Bone marrow (tissue), 2 donors: ENCODE data around the gene ASTN2.

ENCODE experiments used
- DNase-seq, 2 donors: peaks; one replicate each; lab custom pipeline; 2025; lab: John Stamatoyannopoulos, UW

Gene ASTN2

GRCh38 chr9:116387934-116388698 lies 1026.7 kb downstream of the ASTN2 start:
- DNase-seq, result no peak

GRCh38 chr9:116383936-116384335 lies 1030.9 kb downstream of the ASTN2 start:
- DNase-seq, result no peak

- DNase-seq, result no peak
Measured at GRCh38 chr9:116383133-116383532, 1031.7 kb downstream of the ASTN2 start.

DNA sequence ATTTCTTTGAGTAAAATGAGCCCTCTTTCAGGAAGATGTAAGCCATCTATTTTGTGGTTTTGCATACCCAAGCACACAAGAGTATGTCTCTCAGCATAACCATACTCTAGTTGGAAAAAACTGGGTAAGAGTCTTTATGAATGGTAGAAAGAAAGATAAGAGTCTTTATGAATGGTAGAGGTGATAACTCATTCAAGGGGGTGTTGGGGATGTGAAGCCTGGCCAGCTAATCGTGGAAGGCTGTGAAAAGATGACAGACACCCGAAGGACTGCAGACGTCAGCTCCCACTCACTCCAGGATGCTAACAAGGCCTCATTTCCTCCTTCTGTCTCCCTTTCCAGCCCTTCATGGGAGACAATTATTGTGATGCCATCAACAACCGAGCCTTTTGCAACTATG lies 1032.8 kb downstream of the ASTN2 start:
- no peak for DNase-seq

DNA sequence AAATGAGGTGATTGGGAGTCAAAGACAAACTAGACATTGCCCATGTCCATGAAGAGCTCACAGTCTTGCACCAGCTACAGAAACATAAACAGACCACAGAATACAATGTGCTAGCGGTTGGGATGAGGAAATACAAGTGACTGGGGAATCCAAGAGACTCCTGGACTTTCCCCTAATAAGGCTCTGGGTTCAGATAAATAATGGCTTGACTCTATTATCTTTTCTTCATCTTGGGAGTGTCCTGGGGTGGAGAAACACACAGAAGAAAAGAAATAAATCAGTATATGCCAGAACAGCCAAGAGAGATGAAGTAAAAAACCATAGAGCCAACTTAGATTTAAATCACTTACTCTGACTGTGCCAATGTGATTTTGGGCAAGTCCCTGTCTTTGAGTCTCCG lies 1033.5 kb downstream of the ASTN2 start:
- no peak for DNase-seq

DNA sequence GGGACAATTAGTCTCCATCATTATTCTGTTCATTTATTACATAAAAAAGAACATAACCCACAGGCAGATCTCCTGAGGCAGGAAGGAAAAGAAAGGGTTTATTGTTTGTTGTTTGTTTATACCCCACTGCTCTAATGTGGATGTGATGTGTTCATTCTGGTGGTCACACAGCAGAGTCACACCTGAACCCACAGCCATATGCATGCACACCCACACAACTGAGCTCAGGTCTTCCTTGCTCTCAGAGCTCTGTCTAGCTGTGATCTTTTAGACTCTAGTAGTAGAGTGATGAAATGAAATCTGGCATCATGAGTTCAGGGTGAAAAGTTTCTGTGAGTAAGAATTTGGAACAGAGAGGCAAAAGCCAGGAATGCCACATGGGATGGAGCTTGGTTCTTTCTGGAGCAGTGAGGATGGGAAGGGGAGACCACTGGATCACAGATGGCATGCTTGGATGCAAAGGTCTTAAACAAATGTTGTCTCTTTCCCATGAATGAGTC lies 1034.3 kb downstream of the ASTN2 start:
- no peak for DNase-seq

GRCh38 chr9:116379821-116380220 lies 1035.0 kb downstream of the ASTN2 start:
- no peak for DNase-seq

- DNase-seq, result no peak
Measured at GRCh38 chr9:116378873-116379272, 1036.0 kb downstream of the ASTN2 start.

- DNase-seq, result no peak
Measured at GRCh38 chr9:116377179-116377798, 1037.6 kb downstream of the ASTN2 start.
